ENCODE results near the gene SHC2.

DNA sequence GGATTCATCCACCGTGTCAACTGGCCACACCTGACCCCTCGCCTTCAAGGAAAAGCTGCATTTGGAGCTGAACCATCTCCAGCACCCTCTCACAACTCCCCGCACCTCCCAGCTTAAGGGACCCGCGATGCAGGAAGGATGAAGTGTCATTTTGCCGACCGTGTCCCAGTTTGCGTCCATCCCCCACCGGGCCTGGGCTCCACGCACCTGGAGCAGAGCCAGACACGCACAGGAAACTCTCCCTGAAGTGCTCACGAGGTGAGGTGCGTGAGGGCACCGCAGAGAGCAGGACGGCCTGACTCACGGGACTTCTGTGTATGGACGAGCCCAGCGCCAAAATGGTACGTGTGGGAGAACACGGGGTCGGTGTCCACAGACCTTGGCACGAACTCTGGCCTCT is 7.2 kb downstream of the SHC2 start:
- TF ChIP-seq, protein P1, sequence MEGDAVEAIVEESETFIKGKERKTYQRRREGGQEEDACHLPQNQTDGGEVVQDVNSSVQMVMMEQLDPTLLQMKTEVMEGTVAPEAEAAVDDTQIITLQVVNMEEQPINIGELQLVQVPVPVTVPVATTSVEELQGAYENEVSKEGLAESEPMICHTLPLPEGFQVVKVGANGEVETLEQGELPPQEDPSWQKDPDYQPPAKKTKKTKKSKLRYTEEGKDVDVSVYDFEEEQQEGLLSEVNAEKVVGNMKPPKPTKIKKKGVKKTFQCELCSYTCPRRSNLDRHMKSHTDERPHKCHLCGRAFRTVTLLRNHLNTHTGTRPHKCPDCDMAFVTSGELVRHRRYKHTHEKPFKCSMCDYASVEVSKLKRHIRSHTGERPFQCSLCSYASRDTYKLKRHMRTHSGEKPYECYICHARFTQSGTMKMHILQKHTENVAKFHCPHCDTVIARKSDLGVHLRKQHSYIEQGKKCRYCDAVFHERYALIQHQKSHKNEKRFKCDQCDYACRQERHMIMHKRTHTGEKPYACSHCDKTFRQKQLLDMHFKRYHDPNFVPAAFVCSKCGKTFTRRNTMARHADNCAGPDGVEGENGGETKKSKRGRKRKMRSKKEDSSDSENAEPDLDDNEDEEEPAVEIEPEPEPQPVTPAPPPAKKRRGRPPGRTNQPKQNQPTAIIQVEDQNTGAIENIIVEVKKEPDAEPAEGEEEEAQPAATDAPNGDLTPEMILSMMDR (IDR thresholded peaks at IDR 0.05) = no peak
- no peak for TF ChIP-seq POLR2A (IDR thresholded peaks at IDR 0.05)

Measured in body of pancreas (tissue), 4 donors.